HG03139 (cell line): ENCODE measurements around the gene CCDC148.

ENCODE experiments used
- ATAC-seq: cut with Tn5 transposase; IDR thresholded peaks from one replicate; pipeline ENCODE4 v1.9.1; 2021; ENCODE audit not compliant: unreplicated experiment

The CCDC148 gene

GRCh38 chr2:158130832-158131473 lies 325.6 kb downstream of the CCDC148 start:
- no peak for ATAC-seq

- no peak for ATAC-seq
Measured at GRCh38 chr2:158129037-158129436, 327.5 kb downstream of the CCDC148 start.

GRCh38 chr2:158128168-158128973 lies 328.2 kb downstream of the CCDC148 start:
- ATAC-seq = no peak

GRCh38 chr2:158127380-158127804 lies 329.2 kb downstream of the CCDC148 start:
- ATAC-seq = no peak

- no peak for ATAC-seq
Measured at GRCh38 chr2:158125756-158126498, 330.6 kb downstream of the CCDC148 start.

GRCh38 chr2:158124896-158125295 lies 331.7 kb downstream of the CCDC148 start:
- ATAC-seq = no peak
